T-helper 2 cell treated with Interferon-gamma antibody and Interleukin-4, amounts not matched to agents 5 μg/mL and 100 μg/mL, for 36 hours (primary cell): ENCODE results near the gene RHEB.

ENCODE experiments used
- DNase-seq: peaks from one replicate; pipeline ENCODE4 v3.0.0; 2021; ENCODE audit warnings: low spot score
- H3K27ac Mint-ChIP-seq: one replicate; pipeline ENCODE4 v1.8.0; 2021; ENCODE audit warnings: mild to moderate bottlenecking, mixed read lengths
- H3K27me3 Mint-ChIP-seq: one replicate; pipeline ENCODE4 v1.8.0; 2021; ENCODE audit warnings: low read depth, mixed read lengths
- H3K36me3 Mint-ChIP-seq: one replicate; pipeline ENCODE4 v1.8.0; 2021; ENCODE audit warnings: low read depth, mixed read lengths
- H3K4me1 Mint-ChIP-seq: one replicate; pipeline ENCODE4 v1.8.0; 2021; ENCODE audit warnings: low read depth, mixed read lengths
- H3K4me3 Mint-ChIP-seq: one replicate; pipeline ENCODE4 v1.8.0; 2022; ENCODE audit warnings: mild to moderate bottlenecking, moderate library complexity, mixed read lengths
- H3K9me3 Mint-ChIP-seq: one replicate; pipeline ENCODE4 v1.8.0; 2021; ENCODE audit warnings: mixed read lengths

The RHEB gene

DNA sequence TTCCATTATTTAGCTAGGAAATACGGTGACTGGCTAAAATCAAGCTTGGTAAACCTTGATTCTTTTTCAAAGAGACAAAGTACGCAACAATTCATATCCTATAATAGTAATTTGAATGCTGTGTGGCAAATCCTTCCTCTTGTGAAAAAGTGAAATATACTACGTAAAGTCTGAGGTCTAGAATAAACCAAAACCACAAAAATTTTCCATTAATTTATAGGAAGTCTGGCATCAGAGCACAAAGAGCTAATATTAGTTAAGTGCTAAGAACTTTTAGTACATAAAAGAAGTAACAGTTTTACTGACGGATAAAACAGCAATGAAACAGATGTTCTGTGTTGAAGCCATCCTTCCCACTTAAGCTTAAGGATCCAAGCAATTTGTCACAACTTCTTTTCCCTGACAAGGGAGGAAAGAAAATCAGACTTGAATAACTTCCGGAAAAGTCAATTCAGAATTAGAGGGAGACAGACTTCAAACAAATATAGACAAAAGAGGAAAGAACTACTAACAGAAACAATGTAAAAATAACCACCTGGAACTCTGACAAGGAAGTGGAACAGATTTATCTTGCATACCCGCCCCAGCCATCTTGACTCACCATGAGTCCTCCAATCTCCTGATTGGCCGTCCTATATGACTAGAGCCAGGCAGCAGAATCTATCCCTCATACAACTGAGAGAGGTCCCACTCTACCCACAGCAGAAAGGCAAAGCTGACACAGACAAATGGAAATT is 34.6 kb downstream of the RHEB start:
- H3K27ac Mint-ChIP-seq: no peak overlapping the region
- peaks cover 43% of the 10 kb centered on the region for H3K36me3 Mint-ChIP-seq
- peaks cover 28% of the 10 kb centered on the region for H3K4me1 Mint-ChIP-seq
- H3K9me3 Mint-ChIP-seq: no peaks in the 10 kb centered on the region
- no peak for DNase-seq
- H3K4me3 Mint-ChIP-seq: no peak overlapping the region
- H3K27me3 Mint-ChIP-seq: no peaks in the 10 kb centered on the region

DNA sequence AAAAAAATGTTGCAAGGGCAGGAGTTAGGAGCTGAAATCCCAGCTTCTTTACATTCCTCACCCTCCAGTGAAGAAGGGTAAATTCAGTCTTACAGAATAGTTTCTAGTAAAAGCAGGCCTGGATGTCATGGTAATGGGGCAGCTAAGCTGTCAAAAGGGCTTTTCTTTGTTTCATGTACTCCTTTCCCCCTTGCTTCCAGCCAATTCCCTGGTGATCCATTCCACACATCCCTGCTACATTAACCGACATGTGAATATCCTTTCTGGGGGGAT is 36.0 kb downstream of the RHEB start:
- no peak for DNase-seq
- Mint-ChIP-seq H3K27ac (peak overlapping the region; percentile 56), H3K27me3 (no peaks in the 10 kb centered on the region), H3K4me3 (no peak overlapping the region), H3K36me3 (peaks cover 41% of the 10 kb centered on the region), H3K9me3 (no peaks in the 10 kb centered on the region), H3K4me1 (peaks cover 36% of the 10 kb centered on the region)

DNA sequence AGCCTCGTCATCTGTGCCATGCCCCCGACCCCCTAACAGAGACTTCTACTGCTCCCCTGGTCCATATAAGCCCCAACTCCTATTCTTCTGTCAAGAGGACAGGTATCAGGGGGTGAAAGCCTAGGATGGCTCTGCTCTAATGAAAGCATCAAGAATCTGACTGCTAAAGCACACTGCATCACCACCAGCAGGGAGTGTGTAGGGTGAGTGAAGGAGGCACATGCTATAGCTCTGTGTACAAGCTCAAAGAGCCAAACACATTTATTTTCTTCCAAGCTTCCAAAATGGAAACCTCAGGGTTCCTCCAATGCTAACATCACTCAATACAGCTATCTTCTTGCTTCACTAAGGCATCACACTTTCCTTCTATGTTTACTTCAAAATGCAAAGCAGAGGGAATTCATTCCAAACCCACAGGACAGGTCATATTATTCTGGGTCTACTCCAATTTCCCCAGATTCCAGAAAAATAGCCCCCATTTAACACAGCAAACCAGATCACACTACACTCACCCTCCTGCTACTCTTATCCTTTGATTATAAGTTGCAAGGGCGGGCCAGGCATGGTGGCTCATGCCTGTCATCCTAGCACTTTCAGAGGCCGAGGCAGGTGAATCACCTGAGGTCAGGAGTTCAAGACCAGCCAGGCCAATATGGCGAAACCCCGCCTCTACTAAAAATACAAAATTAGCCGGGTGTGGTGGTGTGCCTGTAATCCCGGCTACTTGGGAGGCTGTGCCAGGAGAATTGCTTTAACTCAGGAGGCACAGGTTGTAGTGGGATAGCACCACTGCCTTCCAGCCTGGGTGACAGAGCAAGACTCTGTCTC is 36.6 kb downstream of the RHEB start:
- peaks cover 36% of the 10 kb centered on the region for H3K4me1 Mint-ChIP-seq
- H3K9me3 Mint-ChIP-seq: no peaks in the 10 kb centered on the region
- peaks cover 40% of the 10 kb centered on the region for H3K36me3 Mint-ChIP-seq
- no peak for DNase-seq
- H3K4me3 Mint-ChIP-seq: no peak overlapping the region
- H3K27me3 Mint-ChIP-seq: no peaks in the 10 kb centered on the region
- peak overlapping the region; percentile 35 for H3K27ac Mint-ChIP-seq

DNA sequence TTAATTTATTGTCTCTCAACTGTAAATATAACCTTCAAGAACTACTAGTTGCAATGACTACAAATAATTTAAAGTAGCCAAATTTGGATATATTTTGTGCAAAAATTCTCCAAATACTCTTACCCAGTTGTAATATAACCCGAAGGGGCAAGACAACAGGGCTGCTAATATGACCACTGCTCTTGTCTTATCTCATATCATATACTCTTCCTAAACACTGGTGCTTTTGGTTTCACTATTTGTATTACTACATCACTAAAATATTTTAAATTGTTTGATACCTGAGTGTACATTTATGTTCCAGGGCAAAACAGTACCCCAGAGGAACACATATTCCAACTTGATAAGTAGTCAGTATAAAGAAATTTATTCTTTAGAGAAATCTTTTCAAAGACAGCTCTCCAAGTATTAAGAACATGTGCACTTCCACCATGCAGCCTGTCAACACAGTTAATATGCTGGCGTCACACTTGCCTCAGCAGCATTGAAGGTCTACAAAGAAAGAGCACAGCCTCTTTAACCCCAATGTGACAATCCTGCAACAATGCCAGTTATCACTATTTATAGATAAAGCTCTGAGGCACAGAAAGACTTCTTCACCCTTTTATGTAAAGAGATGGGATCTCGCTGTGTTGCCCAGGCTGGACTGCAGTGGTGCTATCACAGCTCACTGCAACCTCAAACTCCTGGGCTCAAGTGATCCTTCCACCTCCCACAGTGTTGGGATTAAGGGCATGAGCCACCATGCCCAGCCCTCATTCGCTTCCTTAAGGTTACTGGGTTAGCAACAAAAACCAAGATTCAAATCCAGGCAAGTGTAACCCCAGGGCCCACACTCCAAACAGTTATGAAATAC is 37.8 kb downstream of the RHEB start:
- Mint-ChIP-seq H3K27ac (no peak overlapping the region), H3K9me3 (no peaks in the 10 kb centered on the region), H3K4me3 (no peak overlapping the region), H3K36me3 (peaks cover 39% of the 10 kb centered on the region), H3K4me1 (peaks cover 36% of the 10 kb centered on the region), H3K27me3 (no peaks in the 10 kb centered on the region)
- no peak for DNase-seq

DNA sequence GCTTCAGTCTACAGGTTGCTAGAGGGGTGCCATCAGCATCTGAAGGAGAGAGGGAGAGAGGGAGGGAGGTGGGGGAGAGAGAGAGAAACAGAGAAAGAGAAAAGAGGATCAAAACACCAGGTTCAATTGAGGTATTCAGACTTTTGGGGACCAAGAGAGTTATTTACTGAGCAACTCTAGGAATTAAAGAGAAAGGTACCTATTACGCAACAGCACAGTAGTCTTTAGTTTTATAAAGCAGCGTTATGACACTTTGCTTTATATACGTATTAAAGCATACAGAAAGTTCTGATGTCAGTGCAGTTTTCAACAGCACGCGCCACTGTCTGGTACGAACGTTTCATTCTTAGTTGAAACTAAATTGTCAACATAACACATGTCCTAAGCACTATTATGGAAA is 41.8 kb downstream of the RHEB start:
- Mint-ChIP-seq H3K9me3 (no peaks in the 10 kb centered on the region), H3K27ac (no peak overlapping the region), H3K36me3 (peaks cover 39% of the 10 kb centered on the region), H3K27me3 (no peaks in the 10 kb centered on the region), H3K4me1 (peaks cover 31% of the 10 kb centered on the region), H3K4me3 (no peak overlapping the region)
- no peak for DNase-seq

DNA sequence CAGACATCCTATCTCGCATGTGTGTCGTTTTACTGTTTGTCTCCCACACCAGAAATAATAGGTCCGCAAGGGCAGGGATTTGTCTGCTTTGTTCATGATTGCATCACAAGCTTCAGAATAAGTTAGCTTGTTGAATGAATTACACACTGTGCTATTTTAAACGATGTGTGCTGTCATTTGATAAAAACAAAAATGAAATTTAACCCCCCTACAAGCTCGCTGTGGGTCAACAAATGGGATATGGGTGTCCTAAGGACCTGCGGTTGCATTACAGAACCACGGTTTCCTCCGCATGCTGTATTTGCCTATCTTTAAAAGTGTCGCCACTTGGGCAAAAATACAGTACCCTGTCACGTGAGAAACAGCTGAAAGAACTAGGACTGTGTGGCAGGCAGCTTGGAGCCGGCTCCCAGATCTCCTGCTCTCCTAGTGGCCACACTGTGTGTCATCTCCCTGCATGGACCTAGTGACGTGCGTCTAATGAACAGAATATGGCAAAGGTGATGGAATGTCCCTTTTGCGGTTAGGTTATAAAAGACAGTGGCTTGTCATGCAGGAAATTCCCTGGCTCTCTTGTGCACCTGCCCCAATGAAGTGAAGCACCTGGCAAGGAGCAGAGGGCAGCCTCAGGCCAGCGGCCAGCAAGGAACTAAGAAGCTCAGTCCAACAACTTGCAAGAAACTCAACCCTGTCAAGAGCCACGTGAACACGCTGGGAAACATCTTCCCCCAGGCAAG is 46.9 kb downstream of the RHEB start:
- Mint-ChIP-seq H3K4me1 (peaks cover 34% of the 10 kb centered on the region), H3K27me3 (no peaks in the 10 kb centered on the region), H3K36me3 (peaks cover 66% of the 10 kb centered on the region), H3K9me3 (no peaks in the 10 kb centered on the region), H3K27ac (no peak overlapping the region), H3K4me3 (peak overlapping the region; percentile 36)
- DNase-seq: no peak

DNA sequence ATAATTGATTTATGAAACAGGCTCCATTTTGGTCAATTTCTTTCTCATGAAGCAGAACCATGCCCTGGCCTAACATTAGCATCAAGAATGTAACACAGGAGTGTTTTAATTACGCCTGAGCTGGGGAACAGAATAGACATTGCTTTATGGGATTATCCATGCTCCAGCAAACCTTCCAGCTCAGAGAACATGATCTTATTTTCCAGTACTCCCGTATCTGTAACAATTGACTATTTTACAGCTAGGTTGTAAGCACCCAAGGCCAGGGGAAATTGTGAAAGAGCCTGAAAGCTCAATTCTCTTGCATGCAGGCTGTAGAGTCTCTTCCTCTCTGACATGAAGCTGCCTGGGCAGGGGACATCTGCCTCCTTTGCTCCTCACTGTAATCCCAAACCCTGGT is 49.0 kb downstream of the RHEB start:
- Mint-ChIP-seq H3K9me3 (no peaks in the 10 kb centered on the region), H3K27me3 (no peaks in the 10 kb centered on the region), H3K4me1 (peaks cover 34% of the 10 kb centered on the region), H3K4me3 (no peak overlapping the region), H3K27ac (no peak overlapping the region), H3K36me3 (peaks cover 69% of the 10 kb centered on the region)
- DNase-seq: no peak

DNA sequence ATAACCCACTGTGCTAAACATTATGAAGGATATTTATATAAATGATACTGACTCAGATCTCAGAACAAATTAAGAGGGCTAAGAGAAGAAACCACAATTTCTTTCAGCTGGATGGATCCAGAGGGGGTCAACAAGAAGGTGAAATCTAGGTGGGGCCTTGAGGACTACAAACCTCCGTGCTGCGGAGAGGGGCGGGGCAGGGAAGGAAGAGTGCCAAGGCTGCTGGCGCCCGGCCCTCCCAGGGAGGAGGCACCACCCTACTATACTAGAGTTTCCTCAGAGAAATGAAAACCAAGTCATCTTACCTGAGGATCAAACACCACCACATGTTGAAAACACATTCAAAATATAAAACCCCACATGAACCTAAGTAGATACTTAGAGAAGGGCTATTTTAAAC is 50.4 kb downstream of the RHEB start:
- H3K36me3 Mint-ChIP-seq: peaks cover 81% of the 10 kb centered on the region
- no peak overlapping the region for H3K4me3 Mint-ChIP-seq
- H3K27me3 Mint-ChIP-seq: no peaks in the 10 kb centered on the region
- no peak for DNase-seq
- H3K9me3 Mint-ChIP-seq: peaks cover under 1% of the 10 kb centered on the region
- H3K4me1 Mint-ChIP-seq: peaks cover 34% of the 10 kb centered on the region
- H3K27ac Mint-ChIP-seq: peak overlapping the region; percentile 10

DNA sequence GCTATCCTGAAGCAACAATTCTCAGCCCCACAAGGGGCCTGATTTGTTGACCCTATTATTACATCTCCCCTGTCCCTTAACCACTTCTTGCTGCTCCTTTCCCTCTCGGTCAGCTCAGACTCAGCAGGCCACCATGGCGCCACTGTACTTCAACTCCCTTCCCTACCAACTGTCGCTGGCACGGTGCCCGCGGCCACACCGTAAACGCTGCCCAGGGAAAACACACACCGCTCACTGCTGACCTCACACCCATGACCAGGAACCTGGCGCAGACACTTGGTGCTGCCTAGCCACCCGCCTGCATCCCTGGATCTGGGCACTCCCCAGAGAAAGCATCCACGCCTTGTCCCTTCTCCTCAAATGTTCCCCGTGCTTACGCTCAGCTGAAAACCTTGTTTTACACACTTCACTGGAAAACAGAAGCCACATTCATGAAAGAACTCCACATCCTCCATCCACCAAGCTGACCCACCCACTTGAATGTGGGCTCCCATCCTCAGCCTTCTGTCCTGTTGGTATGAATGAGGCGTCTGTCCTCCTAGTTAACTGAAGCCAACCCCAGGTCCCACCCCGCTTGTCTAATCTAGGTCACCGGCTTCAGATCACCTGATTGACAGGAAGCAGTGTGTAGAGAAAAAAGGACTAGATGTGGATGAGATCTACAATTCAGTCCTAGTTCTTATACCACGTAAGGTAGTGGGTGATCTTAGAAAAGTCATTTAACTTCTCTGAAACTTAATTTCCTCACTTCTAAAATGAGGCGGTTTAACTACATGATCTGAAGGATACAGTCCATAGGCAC is 51.3 kb downstream of the RHEB start:
- no peaks in the 10 kb centered on the region for H3K27me3 Mint-ChIP-seq
- no peak for DNase-seq
- H3K36me3 Mint-ChIP-seq: peaks cover 85% of the 10 kb centered on the region
- peak overlapping the region; percentile 26 for H3K27ac Mint-ChIP-seq
- peaks cover 30% of the 10 kb centered on the region for H3K4me1 Mint-ChIP-seq
- H3K4me3 Mint-ChIP-seq: no peak overlapping the region
- H3K9me3 Mint-ChIP-seq: peaks cover 9% of the 10 kb centered on the region

DNA sequence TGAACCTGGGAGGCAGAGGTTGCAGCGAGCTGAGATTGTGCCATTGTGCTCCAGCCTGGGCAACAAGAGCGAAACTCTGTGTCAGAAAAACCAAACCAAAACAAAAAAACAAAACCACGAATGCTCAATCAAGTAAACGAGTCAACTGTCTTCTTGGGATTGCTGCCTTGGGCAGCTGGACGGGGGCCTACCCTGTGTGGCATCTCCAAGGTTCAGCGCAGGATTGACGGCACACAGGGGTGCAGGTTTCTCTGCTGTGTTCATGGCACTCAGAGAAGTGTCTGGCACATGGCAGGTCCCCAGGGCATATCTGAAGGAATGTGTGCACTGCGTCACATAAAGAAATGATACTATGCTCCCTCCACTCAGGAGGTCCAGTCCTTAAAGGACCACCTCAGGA is 54.5 kb downstream of the RHEB start:
- H3K4me1 Mint-ChIP-seq: peaks cover 7% of the 10 kb centered on the region
- peaks cover 7% of the 10 kb centered on the region for H3K27me3 Mint-ChIP-seq
- H3K27ac Mint-ChIP-seq: no peak overlapping the region
- H3K4me3 Mint-ChIP-seq: no peak overlapping the region
- H3K36me3 Mint-ChIP-seq: peaks cover 72% of the 10 kb centered on the region
- DNase-seq: no peak
- peaks cover 32% of the 10 kb centered on the region for H3K9me3 Mint-ChIP-seq

DNA sequence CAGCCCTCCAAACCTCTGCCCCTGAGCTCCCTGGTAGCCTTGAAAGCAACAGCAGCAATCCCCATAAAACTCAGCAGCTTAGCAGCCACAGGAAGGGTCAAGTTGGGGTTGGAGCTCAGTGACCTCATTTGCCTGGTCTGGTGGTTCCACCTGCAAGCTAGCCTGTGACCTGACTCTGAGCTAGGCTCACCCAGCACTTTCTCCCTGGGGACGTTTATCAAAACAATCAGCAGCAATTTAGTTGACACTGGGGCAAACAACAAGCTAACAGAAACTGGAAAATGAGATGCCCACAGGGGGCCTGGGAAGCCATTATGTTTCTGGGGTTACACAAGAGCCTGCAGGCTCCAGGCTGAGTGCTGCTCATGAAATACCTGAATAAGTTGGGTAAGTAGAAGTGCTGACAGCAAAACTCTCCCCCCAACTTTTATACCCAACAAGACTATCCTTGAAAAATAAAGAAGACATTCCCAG is 57.4 kb downstream of the RHEB start:
- Mint-ChIP-seq H3K27me3 (peaks cover 11% of the 10 kb centered on the region), H3K9me3 (peaks cover 32% of the 10 kb centered on the region)

DNA sequence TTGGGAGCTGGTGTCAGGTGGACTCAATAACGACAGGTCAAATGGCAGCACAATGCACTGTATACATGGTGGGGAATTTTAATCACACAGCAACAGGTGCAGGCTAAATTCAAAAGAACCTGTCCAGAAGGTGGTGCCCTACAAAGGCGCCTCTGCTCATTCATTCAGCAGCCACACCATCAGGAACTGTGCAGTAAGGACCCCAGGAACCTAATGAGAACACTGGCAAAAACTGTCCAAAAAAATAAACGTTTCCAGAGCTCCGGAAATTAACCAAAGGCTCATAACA is 57.8 kb downstream of the RHEB start:
- Mint-ChIP-seq H3K27ac (no peak overlapping the region), H3K36me3 (peaks cover 39% of the 10 kb centered on the region), H3K4me1 (peaks cover 4% of the 10 kb centered on the region), H3K4me3 (no peak overlapping the region), H3K9me3 (peaks cover 32% of the 10 kb centered on the region), H3K27me3 (peaks cover 11% of the 10 kb centered on the region)
- no peak for DNase-seq

More for the DNA sequence above, 57.4 kb downstream of the RHEB start:
- no peak for DNase-seq
- Mint-ChIP-seq H3K27ac (no peak overlapping the region), H3K36me3 (peaks cover 44% of the 10 kb centered on the region), H3K4me3 (no peak overlapping the region), H3K4me1 (peaks cover under 1% of the 10 kb centered on the region)
